OCI-LY7 (cell line): ENCODE results near the gene FIP1L1. TPM values are rescaled to one million over a fixed set of nuclear protein-coding genes. Genes with fewer than 3 reads are reported as not detected.

ENCODE experiments used
- BruUV-seq: library from RNA; stranded (reverse); fragments of 400-500 nt; replicated peaks from 2 replicates; lab custom pipeline; 2021; lab: Mats Ljungman, UMichigan
- CTCF ChIA-PET: fragments of 300-600 bp; sonication (Branson Sonifier 250); formaldehyde crosslinking; loops from one replicate; lab custom pipeline; 2022; ENCODE audit warnings: antibody characterized with exemption; ENCODE audit not compliant: unreplicated experiment; lab: Charles Lee
- POLR2A ChIA-PET: fragments of 300-600 bp; sonication (Branson Sonifier 250); formaldehyde crosslinking; loops from one replicate; lab custom pipeline; 2022; ENCODE audit warnings: antibody characterized with exemption; lab: Charles Lee
- DNase-seq: peaks from one replicate; pipeline ENCODE4 v3.0.0-alpha.2; 2015; ENCODE audit warnings: low spot score
- H2AFZ ChIP-seq: fragments of 200-600 bp; sonication (generic), shearing (Covaris generic); 2 replicates; pipeline ENCODE4 v1.6.1; 2014; ENCODE audit warnings: mild to moderate bottlenecking, antibody characterized with exemption, low read length, moderate library complexity
- H3K27ac ChIP-seq: fragments of 200-600 bp; sonication (generic); 2 replicates; pipeline ENCODE4 v1.5.1; 2014; ENCODE audit warnings: mixed run types, low read depth, mild to moderate bottlenecking, moderate library complexity, low read length, inconsistent platforms; ENCODE audit not compliant: poor library complexity, severe bottlenecking
- H3K36me3 ChIP-seq: fragments of 200-600 bp; sonication (generic); 2 replicates; pipeline ENCODE4 v1.6.1; 2014; ENCODE audit warnings: mild to moderate bottlenecking, antibody characterized with exemption, low read length, moderate library complexity, mixed read lengths; ENCODE audit not compliant: insufficient read depth
- H3K4me1 ChIP-seq: fragments of 200-600 bp; sonication (generic); 2 replicates; pipeline ENCODE4 v1.5.1; 2014; ENCODE audit warnings: mild to moderate bottlenecking, low read length; ENCODE audit not compliant: insufficient read depth, poor library complexity, severe bottlenecking
- H3K4me2 ChIP-seq: fragments of 200-600 bp; sonication (generic); 2 replicates; pipeline ENCODE4 v1.6.1; 2014; ENCODE audit warnings: mild to moderate bottlenecking, low read length
- H3K4me3 ChIP-seq: fragments of 200-600 bp; sonication (generic); 2 replicates; pipeline ENCODE4 v1.5.1; 2014; ENCODE audit warnings: mild to moderate bottlenecking, low read depth, low read length; ENCODE audit not compliant: poor library complexity, severe bottlenecking
- H3K79me2 ChIP-seq: fragments of 200-600 bp; sonication (generic); 2 replicates; pipeline ENCODE4 v1.6.1; 2016; ENCODE audit warnings: low read depth, mild to moderate bottlenecking, low read length, moderate library complexity, mixed read lengths; ENCODE audit not compliant: insufficient read depth
- H3K9me2 ChIP-seq: fragments of 200-600 bp; sonication (generic); 2 replicates; pipeline ENCODE4 v1.6.1; 2016; ENCODE audit warnings: mild to moderate bottlenecking, low read length, mixed read lengths; ENCODE audit not compliant: insufficient read depth
- H3K9me3 ChIP-seq: fragments of 200-600 bp; sonication (generic); 2 replicates; pipeline ENCODE4 v1.6.1; 2014; ENCODE audit warnings: mild to moderate bottlenecking, mixed run types, low read length, mixed read lengths
- H4K20me1 ChIP-seq: fragments of 200-600 bp; sonication (generic); 2 replicates; pipeline ENCODE4 v1.6.1; 2014; ENCODE audit warnings: mild to moderate bottlenecking, antibody characterized with exemption, low read length, moderate library complexity, mixed read lengths; ENCODE audit not compliant: insufficient read depth
- EZH2phosphoT487 ChIP-seq: fragments of 200-600 bp; sonication (generic); IDR thresholded peaks from 2 replicates; pipeline ENCODE4 v1.6.1; 2018; ENCODE audit warnings: low read depth, borderline replicate concordance, mild to moderate bottlenecking, mixed run types, antibody characterized with exemption, low read length, moderate library complexity, mixed read lengths
- intact Hi-C: fragments of 100-400 bp; cut with micrococcal nuclease; formaldehyde crosslinking; loops from one replicate; pipeline ENCODE4 v1.10.0; 2022; ENCODE audit not compliant: unreplicated experiment
- total RNA-seq, 2 experiments: library from RNA; depleted of rRNA in 1 of 2; stranded (reverse); fragments of >200 nt in 1 of 2; shearing (Covaris generic) in 1 of 2; gene quantifications; 2 replicates each; pipeline ENCODE4 v1.2.3, GENCODE V29; 2014 to 2022
- TF ChIP-seq, protein P1 (sequence below): fragments of 200-600 bp; sonication (generic); conservative IDR thresholded peaks from 2 replicates; pipeline ENCODE4 v1.5.1; 2014; ENCODE audit warnings: mild to moderate bottlenecking, antibody characterized with exemption, low read length, moderate library complexity, mixed read lengths

The FIP1L1 gene
- total RNA-seq, 2 experiments from 2014 or later: 73.2 to 86.9 TPM

DNA sequence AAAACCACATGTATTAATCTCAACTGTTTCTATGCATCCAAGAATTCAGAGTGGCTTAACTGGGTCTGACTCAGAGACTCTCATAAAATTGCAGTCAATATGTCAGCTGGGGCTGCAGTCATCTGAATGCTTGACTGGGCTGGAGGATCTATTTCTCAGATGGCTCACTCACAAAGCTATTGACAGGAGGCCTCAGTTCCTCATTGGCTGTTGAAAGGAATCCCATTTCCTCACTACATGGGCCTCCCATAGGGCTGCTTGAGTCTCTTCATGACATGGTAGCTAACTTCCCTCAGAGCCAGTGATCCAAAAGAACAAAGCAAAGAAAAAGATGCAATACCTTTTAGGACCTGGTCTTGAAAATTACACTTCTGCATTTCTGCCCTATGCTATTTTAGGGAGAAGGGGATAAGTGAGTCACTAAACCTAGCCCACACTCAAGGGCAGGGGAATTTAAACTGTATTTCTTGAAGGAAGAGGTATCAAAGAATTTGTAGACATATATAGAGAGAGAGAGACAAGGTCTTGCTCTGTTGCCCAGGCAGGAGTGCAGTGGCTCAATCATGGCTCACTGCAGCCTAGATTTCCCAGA is 21.4 kb upstream of the FIP1L1 start:
- intact Hi-C loops: no loop called here
- Histone ChIP-seq H3K4me2 (no peak overlapping the region), H3K4me1 (peaks cover 12% of the 10 kb centered on the region), H2AFZ (no peak overlapping the region), H3K36me3 (peaks cover 78% of the 10 kb centered on the region), H4K20me1 (0 out of 2 replicates have a peak, but pooled peaks cover 3% of the 10 kb centered on the region), H3K9me2 (no peaks in the 10 kb centered on the region), H3K4me3 (no peak overlapping the region), H3K79me2 (peaks cover 50% of the 10 kb centered on the region), H3K9me3 (peaks cover 12% of the 10 kb centered on the region; the same call in 1 of the 2 replicates), H3K27ac (no peak overlapping the region)
- TF ChIP-seq, protein P1, sequence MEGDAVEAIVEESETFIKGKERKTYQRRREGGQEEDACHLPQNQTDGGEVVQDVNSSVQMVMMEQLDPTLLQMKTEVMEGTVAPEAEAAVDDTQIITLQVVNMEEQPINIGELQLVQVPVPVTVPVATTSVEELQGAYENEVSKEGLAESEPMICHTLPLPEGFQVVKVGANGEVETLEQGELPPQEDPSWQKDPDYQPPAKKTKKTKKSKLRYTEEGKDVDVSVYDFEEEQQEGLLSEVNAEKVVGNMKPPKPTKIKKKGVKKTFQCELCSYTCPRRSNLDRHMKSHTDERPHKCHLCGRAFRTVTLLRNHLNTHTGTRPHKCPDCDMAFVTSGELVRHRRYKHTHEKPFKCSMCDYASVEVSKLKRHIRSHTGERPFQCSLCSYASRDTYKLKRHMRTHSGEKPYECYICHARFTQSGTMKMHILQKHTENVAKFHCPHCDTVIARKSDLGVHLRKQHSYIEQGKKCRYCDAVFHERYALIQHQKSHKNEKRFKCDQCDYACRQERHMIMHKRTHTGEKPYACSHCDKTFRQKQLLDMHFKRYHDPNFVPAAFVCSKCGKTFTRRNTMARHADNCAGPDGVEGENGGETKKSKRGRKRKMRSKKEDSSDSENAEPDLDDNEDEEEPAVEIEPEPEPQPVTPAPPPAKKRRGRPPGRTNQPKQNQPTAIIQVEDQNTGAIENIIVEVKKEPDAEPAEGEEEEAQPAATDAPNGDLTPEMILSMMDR: no peak
- no peak for TF ChIP-seq EZH2phosphoT487
- POLR2A ChIA-PET: interaction anchor here (0.6 to 1.4 kb wide), 4 partner anchors 23 to 801 kb away, joined by 3 to 7 read pairs (median 3); no protein-coding TSS in a partner anchor
- BruUV-seq: no TSS peak
- CTCF ChIA-PET: no interaction called here
- no peak for DNase-seq

GRCh38 chr4:53361451-53361850 is 16.0 kb upstream of the FIP1L1 start:
- Histone ChIP-seq H3K27ac (no peak overlapping the region), H3K79me2 (peaks cover 93% of the 10 kb centered on the region), H3K4me1 (peaks cover 44% of the 10 kb centered on the region), H3K36me3 (peaks cover 29% of the 10 kb centered on the region), H3K4me2 (peak overlapping the region; percentile 77), H3K4me3 (peak overlapping the region; percentile 98), H2AFZ (no peak overlapping the region), H4K20me1 (0 out of 2 replicates have a peak, but pooled peaks cover 13% of the 10 kb centered on the region), H3K9me2 (no peaks in the 10 kb centered on the region), H3K9me3 (no peaks in the 10 kb centered on the region)
- POLR2A ChIA-PET: no interaction called here
- BruUV-seq: no TSS peak
- no peak for DNase-seq
- intact Hi-C loops: loop anchor here (10.0 kb wide), 2 partner anchors 343 to 647 kb away; no protein-coding TSS in a partner anchor
- TF ChIP-seq, protein P1: no peak
- TF ChIP-seq EZH2phosphoT487: no peak
- CTCF ChIA-PET: no interaction called here

GRCh38 chr4:53362093-53362492 is 15.3 kb upstream of the FIP1L1 start:
- H3K79me2 ChIP-seq: peaks cover 87% of the 10 kb centered on the region
- peaks cover 50% of the 10 kb centered on the region for H3K4me1 ChIP-seq
- intact Hi-C loops: loop anchor here (10.0 kb wide), 2 partner anchors 343 to 647 kb away; no protein-coding TSS in a partner anchor

More at GRCh38 chr4:53362093-53362492, 15.3 kb upstream of the FIP1L1 start:
- Histone ChIP-seq H3K9me2 (no peaks in the 10 kb centered on the region), H2AFZ (no peak overlapping the region), H3K36me3 (peaks cover 25% of the 10 kb centered on the region), H3K9me3 (no peaks in the 10 kb centered on the region), H3K4me2 (peak overlapping the region; percentile 77), H3K27ac (no peak overlapping the region), H3K4me3 (peak overlapping the region; percentile 98), H4K20me1 (0 out of 2 replicates have a peak, but pooled peaks cover 13% of the 10 kb centered on the region)
- TF ChIP-seq, protein P1: no peak
- TF ChIP-seq EZH2phosphoT487: no peak
- DNase-seq: no peak
- POLR2A ChIA-PET: interaction anchor here (1.9 kb wide), 1 partner anchor 9 kb away, joined by 5 read pairs; no protein-coding TSS in a partner anchor
- BruUV-seq: no TSS peak
- CTCF ChIA-PET: no interaction called here
